HepG2 (cell line): Measurements from ENCODE around the gene NPHP1.

Experiments
- EZH2 ChIP-seq: conservative IDR thresholded peaks from 2 replicates; pipeline ENCODE4 v1.6.1; 2012; ENCODE audit warnings: mild to moderate bottlenecking, low read depth, low read length, moderate library complexity
- MTF1 ChIP-seq: sonication (generic); formaldehyde crosslinking; IDR thresholded peaks from 2 replicates; pipeline ENCODE4 v1.5.0; 2020; ENCODE audit warnings: missing genetic modification reagents
- POLR2A ChIP-seq, 2 experiments: IDR thresholded peaks; 2 replicates each; pipeline ENCODE4 v1.6.1; 2011; ENCODE audit warnings: low read depth in 2 of 2, low read length in 2 of 2, mild to moderate bottlenecking in 1 of 2, moderate library complexity in 1 of 2; ENCODE audit not compliant: insufficient read depth in 1 of 2
- SMAD9 ChIP-seq: sonication (generic); formaldehyde crosslinking; IDR thresholded peaks from 2 replicates; pipeline ENCODE4 v1.5.1; 2020; ENCODE audit warnings: mild to moderate bottlenecking, missing genetic modification reagents
- ZBTB21 ChIP-seq: sonication (generic); formaldehyde crosslinking; IDR thresholded peaks from 2 replicates; pipeline ENCODE4 v1.4.0; 2020; ENCODE audit warnings: missing genetic modification reagents
- TF ChIP-seq, protein P1 (sequence below): sonication (generic); formaldehyde crosslinking; IDR thresholded peaks from 2 replicates; pipeline ENCODE4 v1.9.0; 2021; ENCODE audit warnings: missing genetic modification reagents, mild to moderate bottlenecking, borderline replicate concordance
- TF ChIP-seq, protein P2 (sequence below): sonication (generic); formaldehyde crosslinking; IDR thresholded peaks from 2 replicates; pipeline ENCODE4 v1.5.0; 2020; ENCODE audit warnings: mild to moderate bottlenecking, missing genetic modification reagents, moderate library complexity
- TF ChIP-seq, protein P3 (sequence below): sonication (generic); formaldehyde crosslinking; IDR thresholded peaks from 2 replicates; pipeline ENCODE4 v1.4.0; 2020; ENCODE audit warnings: missing genetic modification reagents, mild to moderate bottlenecking, borderline replicate concordance
- TF ChIP-seq, protein P4 (sequence below), 2 experiments: sonication (generic) in 1 of 2; formaldehyde crosslinking in 1 of 2; IDR thresholded peaks; 2 replicates each; pipeline versions ENCODE4 v1.5.1 to v1.6.1; 2011 to 2020; ENCODE audit warnings: borderline replicate concordance in 1 of 2, low read depth in 1 of 2, low read length in 1 of 2, mild to moderate bottlenecking in 1 of 2, missing genetic modification reagents in 1 of 2, moderate library complexity in 1 of 2

DNA sequence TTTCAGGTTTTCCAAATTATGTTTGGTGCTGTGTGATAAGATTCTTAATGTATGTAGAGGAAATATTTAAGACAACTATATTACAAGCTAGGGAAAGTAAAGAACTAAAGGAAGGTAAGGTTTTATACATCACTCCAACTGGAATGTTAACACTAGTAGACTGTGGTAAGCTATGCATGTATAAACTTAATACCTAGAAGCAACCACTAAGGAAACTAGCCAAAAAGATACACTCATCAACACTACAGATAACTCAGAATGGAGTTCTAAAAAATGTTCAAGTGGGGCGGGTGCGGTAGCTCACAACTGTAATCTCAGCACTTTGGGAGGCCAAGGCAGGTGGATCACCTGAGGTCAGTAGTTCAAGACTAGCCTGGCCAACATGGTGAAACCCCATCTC is 51.4 kb downstream of the NPHP1 start:
- TF ChIP-seq ZBTB21 (no peak), EZH2 (no peak), SMAD9 (CRISPR knock-in tag) (no peak), MTF1 (CRISPR knock-in tag) (no peak), POLR2A (IDR thresholded peaks at IDR 0.05; ENCODE audit: insufficient read depth in 1 of 2, low read depth in 2 of 2, low read length in 2 of 2) (no peak)
- TF ChIP-seq, protein P1, sequence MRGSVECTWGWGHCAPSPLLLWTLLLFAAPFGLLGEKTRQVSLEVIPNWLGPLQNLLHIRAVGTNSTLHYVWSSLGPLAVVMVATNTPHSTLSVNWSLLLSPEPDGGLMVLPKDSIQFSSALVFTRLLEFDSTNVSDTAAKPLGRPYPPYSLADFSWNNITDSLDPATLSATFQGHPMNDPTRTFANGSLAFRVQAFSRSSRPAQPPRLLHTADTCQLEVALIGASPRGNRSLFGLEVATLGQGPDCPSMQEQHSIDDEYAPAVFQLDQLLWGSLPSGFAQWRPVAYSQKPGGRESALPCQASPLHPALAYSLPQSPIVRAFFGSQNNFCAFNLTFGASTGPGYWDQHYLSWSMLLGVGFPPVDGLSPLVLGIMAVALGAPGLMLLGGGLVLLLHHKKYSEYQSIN (CRISPR knock-in tag): no peak
- TF ChIP-seq, protein P2, sequence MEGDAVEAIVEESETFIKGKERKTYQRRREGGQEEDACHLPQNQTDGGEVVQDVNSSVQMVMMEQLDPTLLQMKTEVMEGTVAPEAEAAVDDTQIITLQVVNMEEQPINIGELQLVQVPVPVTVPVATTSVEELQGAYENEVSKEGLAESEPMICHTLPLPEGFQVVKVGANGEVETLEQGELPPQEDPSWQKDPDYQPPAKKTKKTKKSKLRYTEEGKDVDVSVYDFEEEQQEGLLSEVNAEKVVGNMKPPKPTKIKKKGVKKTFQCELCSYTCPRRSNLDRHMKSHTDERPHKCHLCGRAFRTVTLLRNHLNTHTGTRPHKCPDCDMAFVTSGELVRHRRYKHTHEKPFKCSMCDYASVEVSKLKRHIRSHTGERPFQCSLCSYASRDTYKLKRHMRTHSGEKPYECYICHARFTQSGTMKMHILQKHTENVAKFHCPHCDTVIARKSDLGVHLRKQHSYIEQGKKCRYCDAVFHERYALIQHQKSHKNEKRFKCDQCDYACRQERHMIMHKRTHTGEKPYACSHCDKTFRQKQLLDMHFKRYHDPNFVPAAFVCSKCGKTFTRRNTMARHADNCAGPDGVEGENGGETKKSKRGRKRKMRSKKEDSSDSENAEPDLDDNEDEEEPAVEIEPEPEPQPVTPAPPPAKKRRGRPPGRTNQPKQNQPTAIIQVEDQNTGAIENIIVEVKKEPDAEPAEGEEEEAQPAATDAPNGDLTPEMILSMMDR: no peak
- TF ChIP-seq, protein P3, sequence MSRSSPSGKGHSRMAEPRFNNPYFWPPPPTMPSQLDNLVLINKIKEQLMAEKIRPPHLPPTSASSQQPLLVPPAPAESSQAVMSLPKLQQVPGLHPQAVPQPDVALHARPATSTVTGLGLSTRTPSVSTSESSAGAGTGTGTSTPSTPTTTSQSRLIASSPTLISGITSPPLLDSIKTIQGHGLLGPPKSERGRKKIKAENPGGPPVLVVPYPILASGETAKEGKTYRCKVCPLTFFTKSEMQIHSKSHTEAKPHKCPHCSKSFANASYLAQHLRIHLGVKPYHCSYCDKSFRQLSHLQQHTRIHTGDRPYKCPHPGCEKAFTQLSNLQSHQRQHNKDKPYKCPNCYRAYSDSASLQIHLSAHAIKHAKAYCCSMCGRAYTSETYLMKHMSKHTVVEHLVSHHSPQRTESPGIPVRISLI (CRISPR knock-in tag): no peak
- TF ChIP-seq, protein P4, sequence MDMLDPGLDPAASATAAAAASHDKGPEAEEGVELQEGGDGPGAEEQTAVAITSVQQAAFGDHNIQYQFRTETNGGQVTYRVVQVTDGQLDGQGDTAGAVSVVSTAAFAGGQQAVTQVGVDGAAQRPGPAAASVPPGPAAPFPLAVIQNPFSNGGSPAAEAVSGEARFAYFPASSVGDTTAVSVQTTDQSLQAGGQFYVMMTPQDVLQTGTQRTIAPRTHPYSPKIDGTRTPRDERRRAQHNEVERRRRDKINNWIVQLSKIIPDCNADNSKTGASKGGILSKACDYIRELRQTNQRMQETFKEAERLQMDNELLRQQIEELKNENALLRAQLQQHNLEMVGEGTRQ (IDR thresholded peaks at IDR 0.05; ENCODE audit: low read depth, low read length): no peak
- TF ChIP-seq, protein P4 (CRISPR knock-in tag; IDR thresholded peaks at IDR 0.05; ENCODE audit: borderline replicate concordance): no peak
